Adrenal gland (tissue), 5 donors: ENCODE data around the gene RIPOR2.

ENCODE experiments used
- CTCF ChIP-seq, 6 experiments: fragments of 450-650 bp in 4 of 6; fragments of 200-600 bp in 2 of 6; sonication (generic) in 1 of 6; IDR thresholded peaks; 1 replicate in 5 of 6; 2 replicates in 1 of 6; pipeline versions ENCODE4 v1.5.1 to v1.8.0; 2016 to 2021; ENCODE audit warnings: antibody characterized with exemption in 6 of 6, mild to moderate bottlenecking in 2 of 6, moderate library complexity in 1 of 6
- POLR2A ChIP-seq, 2 donors: fragments of 450-650 bp; IDR thresholded peaks; one replicate each; pipeline ENCODE4 v1.6.1; 2017; ENCODE audit warnings: antibody characterized with exemption in 2 of 2, mild to moderate bottlenecking in 2 of 2, moderate library complexity in 1 of 2
- donor health status: DM: no; HTN: no; CAD: no.

GRCh38 chr6:24963887-24964570 lies 28.3 kb upstream of the RIPOR2 start:
- TF ChIP-seq POLR2A (IDR thresholded peaks at IDR 0.05) = no peak
- no peak for TF ChIP-seq CTCF (IDR thresholded peaks at IDR 0.05)
